BE2C (cell line): ENCODE measurements around the gene PKN3.

ENCODE experiments used
- DNase-seq: peaks from one replicate; pipeline ENCODE4 v3.0.0-alpha.2; 2020
- H3K27me3 ChIP-seq: fragments of 250-450 bp; sonication (Bioruptor Pico); 2 replicates; pipeline ENCODE4 v1.5.1; 2020; ENCODE audit warnings: mild to moderate bottlenecking
- H3K36me3 ChIP-seq: fragments of 250-450 bp; sonication (Bioruptor Pico); 2 replicates; pipeline ENCODE4 v1.5.1; 2020; ENCODE audit warnings: mild to moderate bottlenecking
- H3K4me1 ChIP-seq: fragments of 250-450 bp; sonication (Bioruptor Pico); 2 replicates; pipeline ENCODE4 v1.5.1; 2020
- H3K4me3 ChIP-seq: 2 replicates; pipeline ENCODE4 v1.5.1; 2011; ENCODE audit warnings: low read depth, low read length
- H3K9me3 ChIP-seq: fragments of 250-450 bp; sonication (Bioruptor Pico); 2 replicates; pipeline ENCODE4 v1.5.1; 2020
- TF ChIP-seq, protein P1 (sequence below): IDR thresholded peaks from 2 replicates; pipeline ENCODE4 v1.5.1; 2012; ENCODE audit warnings: mild to moderate bottlenecking, low read depth, low read length

Gene PKN3

DNA sequence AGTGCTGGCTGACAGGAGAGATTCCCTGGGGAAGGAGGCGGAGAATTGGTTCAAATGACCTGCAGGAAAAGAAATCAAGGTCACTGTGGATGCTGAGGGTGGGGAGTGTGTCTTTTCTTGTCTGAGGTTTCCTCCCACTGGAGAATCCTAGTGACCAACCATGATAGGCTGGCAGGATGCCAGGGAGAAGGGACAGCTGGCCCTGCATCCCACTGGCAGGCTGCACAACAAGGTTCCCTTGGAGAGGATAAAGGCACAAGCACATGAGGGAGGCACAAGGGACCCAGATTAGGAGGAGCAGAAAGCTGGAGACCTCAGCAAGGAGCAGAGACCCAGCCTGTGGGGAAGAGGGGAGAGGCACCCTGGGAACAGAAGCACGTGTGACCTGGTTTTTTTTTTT is 33.1 kb downstream of the PKN3 start:
- Histone ChIP-seq H3K4me3 (no peak overlapping the region), H3K27me3 (no peaks in the 10 kb centered on the region), H3K9me3 (no peaks in the 10 kb centered on the region), H3K36me3 (no peaks in the 10 kb centered on the region), H3K4me1 (peaks cover 6% of the 10 kb centered on the region)
- TF ChIP-seq, protein P1, sequence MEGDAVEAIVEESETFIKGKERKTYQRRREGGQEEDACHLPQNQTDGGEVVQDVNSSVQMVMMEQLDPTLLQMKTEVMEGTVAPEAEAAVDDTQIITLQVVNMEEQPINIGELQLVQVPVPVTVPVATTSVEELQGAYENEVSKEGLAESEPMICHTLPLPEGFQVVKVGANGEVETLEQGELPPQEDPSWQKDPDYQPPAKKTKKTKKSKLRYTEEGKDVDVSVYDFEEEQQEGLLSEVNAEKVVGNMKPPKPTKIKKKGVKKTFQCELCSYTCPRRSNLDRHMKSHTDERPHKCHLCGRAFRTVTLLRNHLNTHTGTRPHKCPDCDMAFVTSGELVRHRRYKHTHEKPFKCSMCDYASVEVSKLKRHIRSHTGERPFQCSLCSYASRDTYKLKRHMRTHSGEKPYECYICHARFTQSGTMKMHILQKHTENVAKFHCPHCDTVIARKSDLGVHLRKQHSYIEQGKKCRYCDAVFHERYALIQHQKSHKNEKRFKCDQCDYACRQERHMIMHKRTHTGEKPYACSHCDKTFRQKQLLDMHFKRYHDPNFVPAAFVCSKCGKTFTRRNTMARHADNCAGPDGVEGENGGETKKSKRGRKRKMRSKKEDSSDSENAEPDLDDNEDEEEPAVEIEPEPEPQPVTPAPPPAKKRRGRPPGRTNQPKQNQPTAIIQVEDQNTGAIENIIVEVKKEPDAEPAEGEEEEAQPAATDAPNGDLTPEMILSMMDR: no peak
- peak; percentile 86 for DNase-seq

- Histone ChIP-seq H3K36me3 (no peaks in the 10 kb centered on the region), H3K4me1 (no peaks in the 10 kb centered on the region), H3K4me3 (no peak overlapping the region), H3K27me3 (no peaks in the 10 kb centered on the region), H3K9me3 (no peaks in the 10 kb centered on the region)
- TF ChIP-seq, protein P1: no peak
- no peak for DNase-seq
Measured at GRCh38 chr9:128742401-128742800, 40.1 kb downstream of the PKN3 start.

DNA sequence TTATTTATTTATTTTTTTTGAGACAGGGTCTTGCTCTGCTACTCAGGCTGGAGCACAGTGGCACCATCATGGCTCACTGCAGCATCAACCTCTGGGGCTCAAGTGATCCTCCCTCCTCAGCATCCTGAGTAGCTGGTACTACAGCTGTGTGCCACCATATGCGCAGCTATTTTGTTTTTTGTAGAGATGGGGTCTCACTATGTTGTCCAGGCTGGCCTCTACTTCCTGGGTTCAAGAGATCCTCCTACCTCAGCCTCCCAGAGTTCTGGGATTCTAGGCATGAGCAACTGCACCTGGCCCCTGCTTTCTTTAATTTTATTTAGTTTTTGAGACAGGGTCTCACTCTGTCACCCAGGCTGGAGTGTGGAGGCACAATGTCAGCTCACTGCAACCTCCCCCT is 41.1 kb downstream of the PKN3 start:
- TF ChIP-seq, protein P1: no peak
- Histone ChIP-seq H3K4me3 (no peak overlapping the region), H3K4me1 (no peaks in the 10 kb centered on the region), H3K27me3 (no peaks in the 10 kb centered on the region), H3K36me3 (no peaks in the 10 kb centered on the region), H3K9me3 (no peaks in the 10 kb centered on the region)
- DNase-seq: no peak

DNA sequence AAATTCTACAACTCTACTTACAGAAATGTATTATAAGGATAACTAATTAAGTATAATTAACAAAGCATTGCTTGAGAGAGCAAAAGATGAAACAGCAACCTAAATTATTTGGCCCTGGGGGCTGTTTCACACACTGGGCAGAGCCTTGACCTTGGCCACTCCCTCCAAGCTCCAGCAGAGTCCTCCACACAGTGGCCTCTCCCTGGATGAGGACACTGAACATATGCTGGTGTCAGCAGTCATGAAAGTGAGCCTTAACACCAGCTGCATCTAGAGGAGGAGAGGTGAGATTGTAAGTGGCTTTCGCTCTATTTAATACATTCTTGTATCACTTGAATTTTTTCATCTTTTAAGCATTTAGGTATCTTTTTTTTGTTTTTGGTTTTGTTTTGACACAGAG is 44.9 kb downstream of the PKN3 start:
- H3K4me3 ChIP-seq: no peak overlapping the region
- H3K9me3 ChIP-seq: no peaks in the 10 kb centered on the region
- TF ChIP-seq, protein P1: no peak
- DNase-seq: no peak
- no peaks in the 10 kb centered on the region for H3K36me3 ChIP-seq
- H3K27me3 ChIP-seq: no peaks in the 10 kb centered on the region
- H3K4me1 ChIP-seq: no peaks in the 10 kb centered on the region

DNA sequence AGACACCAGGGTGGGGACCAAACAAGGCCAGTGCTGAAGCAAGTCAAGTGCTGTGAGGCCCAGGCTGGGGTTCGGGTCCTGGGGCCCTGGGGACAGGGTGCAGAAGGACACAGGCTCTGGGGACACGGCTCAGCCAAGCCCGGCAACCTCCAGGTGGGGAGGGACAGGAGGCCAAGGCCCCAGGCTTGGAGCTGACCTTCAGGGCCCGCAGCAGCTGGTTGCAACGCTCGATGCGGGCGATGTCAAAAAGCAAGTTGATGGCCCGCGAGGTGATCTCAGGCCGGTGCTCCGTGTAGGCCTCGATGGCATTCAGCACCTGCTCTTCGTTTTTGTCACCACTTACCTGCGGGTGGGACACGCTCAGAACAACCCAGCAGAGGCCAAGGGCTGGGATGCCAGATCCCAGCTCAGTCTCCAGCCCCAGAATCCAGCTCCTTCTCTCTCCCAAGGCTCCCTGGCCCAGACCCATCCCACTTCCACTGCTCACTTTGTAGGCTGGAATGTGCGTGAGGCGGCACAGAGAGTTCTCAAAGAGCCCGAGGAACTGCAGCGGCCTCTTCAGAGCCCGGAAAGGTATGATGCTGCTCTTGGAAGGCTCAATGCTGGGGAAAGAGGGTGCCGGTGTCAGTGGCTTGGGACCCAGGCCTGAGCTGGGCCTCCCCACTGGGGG is 48.8 kb downstream of the PKN3 start:
- TF ChIP-seq, protein P1: no peak
- H3K4me1 ChIP-seq: no peaks in the 10 kb centered on the region
- H3K4me3 ChIP-seq: no peak overlapping the region
- H3K27me3 ChIP-seq: no peaks in the 10 kb centered on the region
- DNase-seq: no peak
- H3K9me3 ChIP-seq: no peaks in the 10 kb centered on the region
- H3K36me3 ChIP-seq: peaks cover 3% of the 10 kb centered on the region

- TF ChIP-seq, protein P1: no peak
- Histone ChIP-seq H3K4me3 (no peak overlapping the region), H3K36me3 (peaks cover 3% of the 10 kb centered on the region), H3K4me1 (no peaks in the 10 kb centered on the region), H3K9me3 (no peaks in the 10 kb centered on the region), H3K27me3 (no peaks in the 10 kb centered on the region)
- DNase-seq: no peak
Measured at GRCh38 chr9:128753627-128754026, 51.3 kb downstream of the PKN3 start.
